Keratinocyte (primary cell): ENCODE data around the gene GNAI1. TPM values are rescaled to one million over a fixed set of nuclear protein-coding genes. Genes with fewer than 3 reads are reported as not detected.

Source experiments
- DNase-seq: peaks from one replicate; pipeline ENCODE4 v3.0.0-alpha.2; 2011; ENCODE audit warnings: low read depth, missing footprints, low spot score
- FAIRE-seq: peaks from 2 replicates; lab custom pipeline; 2011; peaks lifted over from hg19 to GRCh38; lab: Jason Lieb, UNC
- H2AFZ ChIP-seq: 2 replicates; pipeline ENCODE4 v1.6.0; 2012; ENCODE audit warnings: low read length, control low read depth, inconsistent platforms; ENCODE audit not compliant: control insufficient read depth
- H3K27ac ChIP-seq: 2 replicates; pipeline ENCODE4 v1.5.1; 2011; ENCODE audit warnings: low read length; ENCODE audit not compliant: control insufficient read depth, insufficient read depth
- H3K27me3 ChIP-seq: 3 replicates; pipeline ENCODE4 v1.6.0; 2011; ENCODE audit warnings: low read length; ENCODE audit not compliant: control insufficient read depth, insufficient read depth; ENCODE audit errors: extremely low read depth
- H3K36me3 ChIP-seq, 2 experiments: 2 replicates in 1 of 2; 3 replicates in 1 of 2; pipeline ENCODE4 v1.5.1; 2011; ENCODE audit warnings: low read length in 2 of 2, mild to moderate bottlenecking in 1 of 2; ENCODE audit not compliant: control insufficient read depth in 2 of 2, insufficient read depth in 2 of 2; ENCODE audit errors: extremely low read depth in 1 of 2
- H3K4me1 ChIP-seq: 3 replicates; pipeline ENCODE4 v1.5.1; 2011; ENCODE audit warnings: low read length; ENCODE audit not compliant: control insufficient read depth, insufficient read depth; ENCODE audit errors: extremely low read depth
- H3K4me2 ChIP-seq: 3 replicates; pipeline ENCODE4 v1.6.0; 2011; ENCODE audit warnings: low read depth, low read length; ENCODE audit not compliant: control insufficient read depth, insufficient read depth; ENCODE audit errors: extremely low read depth
- H3K4me3 ChIP-seq, 3 experiments: fragments of 200-600 bp in 1 of 3; sonication (generic) in 1 of 3; 2 replicates in 2 of 3; 3 replicates in 1 of 3; pipeline ENCODE4 v1.5.1; 2011 to 2016; ENCODE audit warnings: low read length in 3 of 3, mild to moderate bottlenecking in 3 of 3, control low read depth in 2 of 3, inconsistent platforms in 1 of 3, low read depth in 1 of 3, mixed read lengths in 1 of 3, mixed run types in 1 of 3, moderate library complexity in 1 of 3; ENCODE audit not compliant: control insufficient read depth in 2 of 3, insufficient read depth in 2 of 3; ENCODE audit errors: extremely low read depth in 1 of 3
- H3K79me2 ChIP-seq: 2 replicates; pipeline ENCODE4 v1.6.0; 2012; ENCODE audit warnings: low read length; ENCODE audit not compliant: control insufficient read depth, insufficient read depth
- H3K9ac ChIP-seq: 3 replicates; pipeline ENCODE4 v1.6.0; 2011; ENCODE audit warnings: low read length; ENCODE audit not compliant: control insufficient read depth, insufficient read depth; ENCODE audit errors: extremely low read depth
- H3K9me1 ChIP-seq: 3 replicates; pipeline ENCODE4 v1.6.0; 2011; ENCODE audit warnings: low read length; ENCODE audit not compliant: control insufficient read depth, insufficient read depth; ENCODE audit errors: extremely low read depth
- H3K9me3 ChIP-seq: 2 replicates; pipeline ENCODE4 v1.5.1; 2012; ENCODE audit warnings: low read depth, low read length; ENCODE audit not compliant: control insufficient read depth
- H4K20me1 ChIP-seq: 3 replicates; pipeline ENCODE4 v1.6.0; 2011; ENCODE audit warnings: low read length; ENCODE audit not compliant: control insufficient read depth, insufficient read depth; ENCODE audit errors: extremely low read depth
- CTCF ChIP-seq, 3 experiments: IDR thresholded peaks in 1 of 3; conservative IDR thresholded peaks in 1 of 3; optimal IDR thresholded peaks in 1 of 3; 2 replicates in 2 of 3; 3 replicates in 1 of 3; pipeline versions ENCODE3 to v1.5.1; 2011; ENCODE audit warnings: low read length in 3 of 3, mild to moderate bottlenecking in 3 of 3, moderate library complexity in 2 of 3, control low read depth in 1 of 3, inconsistent platforms in 1 of 3; ENCODE audit not compliant: insufficient read depth in 2 of 3; ENCODE audit errors: extremely low read depth in 1 of 3
- EZH2 ChIP-seq: IDR thresholded peaks from one replicate; pipeline ENCODE4 v1.6.1; 2012; ENCODE audit warnings: inconsistent platforms, mild to moderate bottlenecking, low read length, moderate library complexity
- dilution Hi-C: fragments of 300-500 bp; cut with MboI; formaldehyde crosslinking; loops from one replicate; pipeline ENCODE4 v1.7.0; 2020; ENCODE audit warnings: low sequenced_read_pairs; ENCODE audit not compliant: extremely low pct_ligation_motif_present
- polyA plus RNA-seq, 5 experiments: library from polyadenylated mRNA; depleted of rRNA in 3 of 5; stranded (reverse) in 3 of 5; stranded (forward) in 1 of 5; unstranded in 1 of 5; fragments of >200 nt; gene quantifications; 1 replicate in 1 of 5; 2 replicates in 3 of 5; 3 replicates in 1 of 5; pipeline versions ENCODE4 v1.2.1 to v1.2.3, GENCODE V29; 2011 to 2012; ENCODE audit warnings: missing spikeins in 2 of 5, low read depth in 1 of 5, low replicate concordance in 1 of 5

GNAI1 gene
- polyA plus RNA-seq, 1 donor (not counting 4 experiments of a cell fraction or from before 2014, with no cell fraction given): 84.1 TPM

GRCh38 chr7:80105701-80106408, 28.8 kb upstream of the GNAI1 start:
- dilution Hi-C loops: no loop called here
- no peak overlapping the region for H3K27ac ChIP-seq
- H4K20me1 ChIP-seq: no peaks in the 10 kb centered on the region
- no peaks in the 10 kb centered on the region for H3K9me3 ChIP-seq
- no peak overlapping the region for H3K4me3 ChIP-seq
- H3K4me1 ChIP-seq: no peaks in the 10 kb centered on the region
- H3K4me2 ChIP-seq: no peak overlapping the region
- no peaks in the 10 kb centered on the region for H3K36me3 ChIP-seq
- FAIRE-seq: no peak
- H3K9ac ChIP-seq: no peak overlapping the region
- DNase-seq: no peak
- H3K9me1 ChIP-seq: no peaks in the 10 kb centered on the region
- H3K79me2 ChIP-seq: no peaks in the 10 kb centered on the region
- H2AFZ ChIP-seq: no peak overlapping the region
- no peaks in the 10 kb centered on the region for H3K27me3 ChIP-seq
- no peak for TF ChIP-seq CTCF (optimal IDR thresholded peaks at IDR 0.05 in 1 of 3, IDR thresholded peaks at IDR 0.05 in 1 of 3, conservative IDR thresholded peaks at IDR 0.05 in 1 of 3; ENCODE audit: extremely low read depth in 1 of 3, insufficient read depth in 2 of 3, low read length in 3 of 3)
- TF ChIP-seq EZH2: no peak

- FAIRE-seq (no peak), DNase-seq (no peak)
- no peak overlapping the region for H3K27ac ChIP-seq
- H3K79me2 ChIP-seq: no peaks in the 10 kb centered on the region
- no peaks in the 10 kb centered on the region for H3K9me1 ChIP-seq
- H3K4me2 ChIP-seq: no peak overlapping the region
- TF ChIP-seq EZH2: no peak
- TF ChIP-seq CTCF (optimal IDR thresholded peaks at IDR 0.05 in 1 of 3, IDR thresholded peaks at IDR 0.05 in 1 of 3, conservative IDR thresholded peaks at IDR 0.05 in 1 of 3; ENCODE audit: extremely low read depth in 1 of 3, insufficient read depth in 2 of 3, low read length in 3 of 3): no peak
- no peaks in the 10 kb centered on the region for H3K27me3 ChIP-seq
- no peak overlapping the region for H2AFZ ChIP-seq
- no peaks in the 10 kb centered on the region for H3K4me1 ChIP-seq
- H3K4me3 ChIP-seq: no peak overlapping the region
- H3K9me3 ChIP-seq: no peaks in the 10 kb centered on the region
- dilution Hi-C loops: no loop called here
- H4K20me1 ChIP-seq: no peaks in the 10 kb centered on the region
- no peak overlapping the region for H3K9ac ChIP-seq
- no peaks in the 10 kb centered on the region for H3K36me3 ChIP-seq
Observed at GRCh38 chr7:80106498-80107113, 28.0 kb upstream of the GNAI1 start.
